Measurements from ENCODE around the gene CDX4.

GRCh38 chrX:73457306-73457705, 10.5 kb downstream of the CDX4 start:
- no peak for TF ChIP-seq EZH2 (IDR thresholded peaks at IDR 0.05; ENCODE audit: low read depth)
- TF ChIP-seq CTCF (conservative IDR thresholded peaks at IDR 0.05), result no peak

Measured in PC-9 (cell line).